Skin of body (tissue), 2 donors: ENCODE results near the gene ECT2L. TPM values are rescaled to one million over a fixed set of nuclear protein-coding genes. Genes with fewer than 3 reads are reported as not detected.
A peak's percentile ranks its signal among the peaks of the same experiment; 100 is the strongest.

Source experiments
- DNase-seq: peaks from one replicate; lab custom pipeline; 2025; lab: John Stamatoyannopoulos, UW
- total RNA-seq: library from RNA; depleted of rRNA; stranded (reverse); fragments of >200 nt; gene quantifications from one replicate; pipeline ENCODE4 v1.2.3, GENCODE V29; 2014

Gene ECT2L, protein sequence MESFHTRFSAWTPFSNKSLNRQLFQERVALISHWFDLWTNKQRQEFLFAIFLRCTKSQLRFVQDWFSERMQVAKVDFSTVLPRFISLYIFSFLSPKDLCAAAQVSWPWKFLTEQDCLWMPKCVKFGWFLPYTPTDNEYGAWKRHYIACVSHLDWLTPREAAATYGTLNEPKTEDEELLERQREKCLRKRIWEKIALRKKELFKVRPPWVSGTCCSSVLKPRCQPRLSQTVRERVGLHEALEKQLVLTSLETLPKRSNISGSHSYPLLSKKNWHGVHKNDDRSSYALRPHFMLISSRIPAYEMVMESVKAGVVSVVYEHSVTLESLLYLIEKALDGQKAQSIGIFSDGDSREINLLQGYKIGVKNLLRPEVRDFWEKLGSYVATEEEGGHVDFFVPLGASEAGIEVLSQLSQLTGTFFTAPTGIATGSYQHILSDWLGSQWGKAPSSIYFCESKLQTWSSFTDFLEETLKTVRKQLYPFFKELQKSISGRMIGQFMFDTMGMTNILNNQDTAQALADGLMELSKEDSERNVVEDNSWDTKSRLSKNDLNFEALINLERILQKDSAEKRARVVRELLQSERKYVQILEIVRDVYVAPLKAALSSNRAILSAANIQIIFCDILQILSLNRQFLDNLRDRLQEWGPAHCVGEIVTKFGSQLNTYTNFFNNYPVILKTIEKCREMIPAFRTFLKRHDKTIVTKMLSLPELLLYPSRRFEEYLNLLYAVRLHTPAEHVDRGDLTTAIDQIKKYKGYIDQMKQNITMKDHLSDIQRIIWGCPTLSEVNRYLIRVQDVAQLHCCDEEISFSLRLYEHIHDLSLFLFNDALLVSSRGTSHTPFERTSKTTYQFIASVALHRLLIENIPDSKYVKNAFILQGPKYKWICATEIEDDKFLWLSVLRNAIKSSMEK
- 0.10 TPM for total RNA-seq

GRCh38 chr6:138795809-138796603, at the start of gene ECT2L:
ECT2L (plus strand) TSS chr6:138796087; CDS start chr6:138813275, 17,188 bp downstream.
- peak; percentile 11 for DNase-seq

DNA sequence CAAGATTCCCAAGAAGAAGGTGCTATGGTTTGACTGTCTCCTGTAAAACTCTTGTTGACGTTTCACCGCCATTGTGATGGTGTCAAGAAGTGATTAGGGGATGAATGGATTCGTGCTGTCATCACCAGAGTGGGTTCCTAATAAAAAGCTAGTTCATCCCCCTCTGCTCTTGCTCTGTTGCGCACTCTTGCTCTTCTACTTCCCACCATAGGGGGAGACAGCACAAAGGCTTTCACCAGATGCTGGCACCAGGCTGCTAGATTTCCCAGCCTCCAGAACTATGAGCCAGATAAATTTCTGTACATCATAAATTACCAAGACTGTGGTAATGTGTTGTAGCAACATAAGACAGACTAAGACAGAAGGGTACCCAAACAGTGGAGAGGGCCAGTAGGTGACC, 43.9 kb upstream of the ECT2L start:
- no peak for DNase-seq

- DNase-seq = peak; percentile 12
Measured at GRCh38 chr6:138757136-138757535, 38.8 kb upstream of the ECT2L start.

- DNase-seq = no peak
Measured at GRCh38 chr6:138765896-138766655, 29.8 kb upstream of the ECT2L start.

- no peak for DNase-seq
Measured at GRCh38 chr6:138769102-138769676, 26.7 kb upstream of the ECT2L start.

GRCh38 chr6:138772596-138773176, 23.2 kb upstream of the ECT2L start:
- no peak for DNase-seq

GRCh38 chr6:138773177-138774091, 22.5 kb upstream of the ECT2L start, which contains the start of gene CCDC28A:
CCDC28A (plus strand) TSS chr6:138773769; CDS start chr6:138776121, 2,352 bp downstream.
- peak; percentile 99 for DNase-seq

GRCh38 chr6:138774370-138774769, 21.5 kb upstream of the ECT2L start:
- no peak for DNase-seq

DNA sequence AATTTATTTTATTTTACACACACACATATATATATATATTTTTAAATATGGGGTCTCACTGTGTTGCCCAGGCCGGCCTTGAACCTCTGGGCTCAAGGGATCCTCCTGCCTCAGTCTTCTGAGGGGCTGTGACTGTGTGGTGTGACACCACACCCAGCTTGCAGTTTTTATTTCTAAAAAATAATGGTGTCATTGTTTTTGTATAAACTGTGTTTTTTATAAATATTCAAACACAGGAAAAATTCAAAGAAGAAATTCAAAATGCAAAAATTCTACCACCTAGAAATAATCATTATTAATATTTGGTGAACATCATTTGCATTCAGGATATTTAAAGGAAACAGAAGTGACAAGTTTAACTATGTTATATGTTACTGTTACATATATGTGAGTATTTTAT, 19.2 kb upstream of the ECT2L start:
- DNase-seq = no peak

DNA sequence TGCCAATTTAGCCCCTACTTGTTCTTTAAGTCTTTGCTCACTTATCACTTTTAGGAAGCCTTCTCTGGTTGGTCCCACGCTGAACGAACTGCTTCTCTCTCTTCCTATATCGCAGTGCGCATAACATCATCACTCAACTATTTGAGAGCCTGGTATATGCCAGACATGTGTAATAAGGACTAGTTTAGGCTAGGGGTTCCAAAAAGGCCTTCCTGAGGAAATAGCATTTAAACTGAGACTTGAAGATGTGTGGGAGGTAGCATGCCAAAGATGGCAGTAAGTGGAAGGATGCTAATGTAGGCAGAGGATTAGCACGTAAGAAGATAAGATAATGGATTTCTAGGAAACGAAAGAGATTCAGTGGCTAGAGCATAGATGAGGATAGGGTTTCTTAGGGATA, 17.6 kb upstream of the ECT2L start:
- DNase-seq = no peak

GRCh38 chr6:138782243-138782642, 13.6 kb upstream of the ECT2L start:
- no peak for DNase-seq

GRCh38 chr6:138785079-138785478, 10.8 kb upstream of the ECT2L start:
- no peak for DNase-seq

DNA sequence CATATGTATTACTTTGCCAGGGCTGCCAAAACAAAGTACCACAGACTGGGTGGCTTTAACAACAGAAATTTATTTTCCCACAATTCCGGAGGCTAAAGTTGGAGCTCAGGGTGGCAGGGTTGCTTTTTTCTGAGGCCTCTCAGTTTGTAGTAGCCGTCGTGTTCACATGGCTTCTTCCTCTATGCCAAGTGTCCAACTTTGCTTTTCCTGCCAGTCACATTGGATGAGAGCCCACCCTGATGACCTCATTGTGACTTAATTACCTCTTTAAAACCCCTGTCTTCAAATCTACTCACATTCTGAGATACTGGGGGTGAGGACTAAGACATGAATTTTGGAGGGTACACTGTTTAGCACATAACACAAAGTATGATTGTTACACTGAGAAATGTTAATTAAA, 9.9 kb upstream of the ECT2L start:
- DNase-seq = no peak

GRCh38 chr6:138787138-138787537, 8.7 kb upstream of the ECT2L start:
- DNase-seq = no peak

DNA sequence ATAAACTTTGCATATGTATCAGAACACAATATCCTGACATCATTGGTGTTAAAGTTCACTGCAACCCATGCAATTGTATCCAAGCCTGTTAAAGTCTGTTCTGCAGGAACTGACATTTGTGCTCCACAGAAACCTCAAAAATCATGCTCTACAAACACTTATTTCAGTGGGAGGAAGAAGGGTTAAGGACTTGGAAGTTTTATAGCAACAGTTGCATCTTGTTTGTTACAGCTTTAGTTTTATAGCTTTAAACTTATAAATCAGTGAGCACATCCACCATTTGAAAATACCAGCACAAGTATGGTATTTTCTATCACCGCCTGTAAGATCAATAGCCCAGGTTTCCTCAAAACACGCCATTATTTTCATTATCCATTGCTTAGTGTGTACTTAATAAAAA, 884 bp downstream of the ECT2L start:
- no peak for DNase-seq

- no peak for DNase-seq
Measured at GRCh38 chr6:138797806-138798446, 2.0 kb downstream of the ECT2L start.

- DNase-seq = no peak
Measured at GRCh38 chr6:138800377-138801150, 4.7 kb downstream of the ECT2L start.

DNA sequence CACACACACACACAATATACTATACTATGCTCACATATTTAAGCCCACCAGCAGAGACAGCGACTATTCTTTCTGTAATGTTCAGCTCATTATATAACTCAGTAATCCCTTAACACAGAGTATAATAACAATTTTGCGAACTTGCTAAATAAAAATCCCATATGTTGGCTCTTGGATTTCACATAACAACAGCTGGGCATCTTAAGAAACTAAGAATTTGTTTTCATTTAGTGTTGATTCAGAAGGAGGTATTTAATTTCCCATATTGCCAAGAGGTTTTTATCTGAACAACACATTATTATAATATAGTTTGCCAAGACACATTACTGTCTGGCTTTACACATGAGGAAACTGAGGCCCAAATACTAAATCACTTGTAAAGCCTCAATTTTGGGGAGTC, 7.4 kb downstream of the ECT2L start:
- DNase-seq = peak; percentile 77
